Stimulated activated CD4-positive, alpha-beta T cell treated with anti-CD3 and anti-CD28 coated beads, Interleukin-12 subunit alpha, Interleukin-12 subunit beta, amount 100 ng/mL, for 48 hours (primary cell): Measurements from ENCODE around the gene EIF2S1.

ENCODE experiments used
- DNase-seq, 3 donors: peaks; one replicate each; pipeline ENCODE4 v3.0.0-alpha.2; 2020; ENCODE audit warnings: low read depth in 2 of 3, low spot score in 1 of 3

Gene EIF2S1

GRCh38 chr14:67432050-67432564 is 72.0 kb downstream of the EIF2S1 start:
- DNase-seq = no peak

DNA sequence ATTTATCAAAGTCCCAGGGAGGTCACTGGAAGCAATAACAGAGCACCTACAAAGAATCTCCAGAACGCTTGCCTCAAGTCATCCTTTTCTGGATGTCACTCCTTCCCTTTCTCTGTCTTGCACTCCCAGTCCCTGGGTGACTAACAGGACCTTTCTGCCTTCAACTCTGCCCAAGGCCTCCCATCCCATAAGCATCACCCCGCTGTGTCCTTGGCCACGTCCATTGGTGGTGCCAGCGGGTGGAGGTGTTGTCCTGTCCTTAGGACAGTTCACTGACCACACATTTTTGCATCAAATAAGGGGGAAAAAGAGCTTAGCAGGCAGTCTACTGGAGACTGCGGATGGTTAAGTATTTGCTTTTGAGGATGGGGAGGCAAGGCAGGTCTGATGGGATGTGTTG is 75.5 kb downstream of the EIF2S1 start:
- no peak for DNase-seq
